K562 (cell line): ENCODE data around the gene PGAM2.

Experiments
- CC2D1A ChIP-seq: fragments of 450-650 bp; IDR thresholded peaks from 2 replicates; pipeline ENCODE4 v1.6.1; 2017; ENCODE audit warnings: mild to moderate bottlenecking
- CCAR2 ChIP-seq: fragments of 200-400 bp; formaldehyde crosslinking; IDR thresholded peaks from 2 replicates; pipeline ENCODE4 v1.6.1; 2017; ENCODE audit warnings: mild to moderate bottlenecking, low read depth, low read length
- CTCF ChIP-seq, 3 experiments: IDR thresholded peaks in 2 of 3; conservative IDR thresholded peaks in 1 of 3; 2 replicates each; pipeline ENCODE4 v1.5.1; 2011 to 2012; ENCODE audit warnings: low read length in 3 of 3, mild to moderate bottlenecking in 3 of 3, control low read depth in 2 of 3, improper control_type of control experiment in 1 of 3, inconsistent platforms in 1 of 3, low read depth in 1 of 3, mixed read lengths in 1 of 3, moderate library complexity in 1 of 3; ENCODE audit not compliant: insufficient read depth in 2 of 3
- ESRRA ChIP-seq: fragments of 450-650 bp; IDR thresholded peaks from 2 replicates; pipeline ENCODE4 v1.6.1; 2014; ENCODE audit warnings: low read depth, mild to moderate bottlenecking, moderate library complexity, borderline replicate concordance
- MLX ChIP-seq, 2 experiments: fragments of 450-650 bp in 1 of 2; sonication (generic) in 1 of 2; formaldehyde crosslinking; conservative IDR thresholded peaks; 2 replicates each; pipeline versions ENCODE4 v1.4.0 to v1.8.1; 2020 to 2022; ENCODE audit warnings: mild to moderate bottlenecking in 1 of 2, missing genetic modification reagents in 1 of 2
- PKNOX1 ChIP-seq: fragments of 450-650 bp; IDR thresholded peaks from 2 replicates; pipeline ENCODE4 v1.6.1; 2016
- SMARCE1 ChIP-seq: fragments of 450-650 bp; IDR thresholded peaks from 2 replicates; pipeline ENCODE4 v1.7.1; 2016; ENCODE audit warnings: mild to moderate bottlenecking
- ZNF586 ChIP-seq: fragments of 450-650 bp; formaldehyde crosslinking; conservative IDR thresholded peaks from 2 replicates; pipeline ENCODE4 v1.4.0; 2020; ENCODE audit warnings: mild to moderate bottlenecking, moderate library complexity
- ZNF830 ChIP-seq: fragments of 250-450 bp; sonication (Bioruptor Pico); IDR thresholded peaks from 2 replicates; pipeline ENCODE4 v1.5.0; 2021; ENCODE audit warnings: mild to moderate bottlenecking

- no peak for TF ChIP-seq ZNF830 (CRISPR knock-in tag)
- TF ChIP-seq CC2D1A = no peak
- no peak for TF ChIP-seq PKNOX1
- TF ChIP-seq SMARCE1 = no peak
- TF ChIP-seq MLX (CRISPR knock-in tag; conservative IDR thresholded peaks at IDR 0.05) = no peak
- TF ChIP-seq CTCF (IDR thresholded peaks at IDR 0.05 in 2 of 3, conservative IDR thresholded peaks at IDR 0.05 in 1 of 3; ENCODE audit: insufficient read depth in 2 of 3, low read depth in 1 of 3, low read length in 3 of 3) = no peak
- TF ChIP-seq ZNF586 (CRISPR knock-in tag) = no peak
- TF ChIP-seq CCAR2 = no peak
- TF ChIP-seq ESRRA = no peak
Observed at GRCh38 chr7:44109991-44110390, 44.6 kb upstream of the PGAM2 start.
